VCaP (cell line): ENCODE data around the gene SPATA9.

Experiments
- H3K27ac ChIP-seq: fragments of 450-650 bp; 2 replicates; pipeline ENCODE4 v1.5.1; 2017
- CTCF ChIP-seq: fragments of 450-650 bp; conservative IDR thresholded peaks from 2 replicates; pipeline ENCODE4 v1.5.1; 2017; ENCODE audit warnings: mild to moderate bottlenecking, moderate library complexity

The SPATA9 gene

GRCh38 chr5:95631991-95632675 lies 50.7 kb downstream of the SPATA9 start:
- H3K27ac ChIP-seq = no peak overlapping the region
- no peak for TF ChIP-seq CTCF

- no peak overlapping the region for H3K27ac ChIP-seq
- no peak for TF ChIP-seq CTCF
Observed at GRCh38 chr5:95631255-95631958, 51.4 kb downstream of the SPATA9 start.

GRCh38 chr5:95630394-95630917 lies 52.3 kb downstream of the SPATA9 start:
- TF ChIP-seq CTCF = no peak
- no peak overlapping the region for H3K27ac ChIP-seq

DNA sequence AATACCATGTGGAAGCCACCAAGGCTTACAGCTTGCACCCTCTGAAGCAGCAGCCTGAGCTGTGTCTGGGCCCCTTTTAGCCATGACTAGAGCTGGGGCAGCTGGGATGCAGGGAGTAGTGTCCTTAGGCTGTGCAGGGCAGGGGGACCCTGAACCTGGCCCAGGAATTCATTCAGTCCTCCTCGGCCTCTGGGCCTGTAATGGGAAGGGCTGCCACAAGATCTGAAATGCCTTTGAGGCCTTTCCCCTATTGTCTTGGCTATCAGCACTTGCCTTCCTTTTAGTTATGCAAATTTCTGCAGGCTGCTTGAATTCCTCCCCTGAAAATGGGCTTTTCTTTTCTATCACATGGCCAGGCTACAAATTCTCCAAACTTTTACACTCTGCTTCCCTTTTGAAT lies 53.9 kb downstream of the SPATA9 start:
- H3K27ac ChIP-seq = peak overlapping the region; percentile 60
- no peak for TF ChIP-seq CTCF

DNA sequence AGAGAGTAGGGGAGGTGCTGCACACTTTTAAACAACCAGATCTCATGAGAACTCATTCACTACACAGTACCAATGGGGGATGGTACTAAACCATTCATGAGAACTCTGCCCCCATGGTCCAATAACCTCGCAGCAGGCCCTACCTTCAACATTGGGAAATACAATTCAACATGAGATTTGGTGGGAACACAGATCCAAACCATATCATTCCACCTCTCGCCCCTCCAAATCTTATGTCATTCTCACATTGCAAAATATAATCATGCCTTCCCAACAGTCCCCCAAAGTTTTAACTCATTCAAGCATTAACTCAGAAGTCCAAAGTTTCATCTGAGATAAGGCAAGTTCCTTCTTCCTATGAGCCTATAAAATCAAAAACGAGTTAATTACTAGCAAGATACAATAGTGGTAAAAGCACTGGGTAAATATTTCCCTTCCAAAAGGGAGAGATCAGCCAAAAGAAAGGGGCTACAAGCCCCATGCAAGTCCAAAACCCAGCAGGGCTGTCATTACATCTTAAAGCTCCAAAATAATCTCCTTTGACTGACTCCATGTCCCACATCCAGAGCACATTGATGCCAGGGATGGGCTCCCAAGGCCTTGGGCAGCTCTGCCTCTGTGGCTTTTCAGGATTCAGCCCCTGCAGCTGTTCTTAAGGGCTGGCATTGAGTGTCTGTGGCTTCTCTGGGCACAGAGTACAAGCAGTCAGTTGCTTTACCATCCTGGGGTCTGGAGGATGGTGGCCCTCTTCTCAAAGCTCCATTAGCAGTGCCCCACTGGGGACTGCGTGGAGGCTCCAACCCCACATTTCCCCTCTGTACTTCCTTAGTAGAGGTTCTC lies 54.6 kb downstream of the SPATA9 start:
- no peak for TF ChIP-seq CTCF

GRCh38 chr5:95626701-95627100 lies 56.1 kb downstream of the SPATA9 start:
- no peak for TF ChIP-seq CTCF
- no peak overlapping the region for H3K27ac ChIP-seq

More for the DNA sequence above, 54.6 kb downstream of the SPATA9 start:
- H3K27ac ChIP-seq = peak overlapping the region; percentile 60

GRCh38 chr5:95624368-95624767 lies 58.4 kb downstream of the SPATA9 start:
- TF ChIP-seq CTCF = no peak
- no peak overlapping the region for H3K27ac ChIP-seq
